HG03066 (cell line): ENCODE data around the gene SH3RF3.

ENCODE experiments used
- ATAC-seq: cut with Tn5 transposase; IDR thresholded peaks from one replicate; pipeline ENCODE4 v1.9.1; 2021; ENCODE audit warnings: low read depth; ENCODE audit not compliant: unreplicated experiment

The SH3RF3 gene

DNA sequence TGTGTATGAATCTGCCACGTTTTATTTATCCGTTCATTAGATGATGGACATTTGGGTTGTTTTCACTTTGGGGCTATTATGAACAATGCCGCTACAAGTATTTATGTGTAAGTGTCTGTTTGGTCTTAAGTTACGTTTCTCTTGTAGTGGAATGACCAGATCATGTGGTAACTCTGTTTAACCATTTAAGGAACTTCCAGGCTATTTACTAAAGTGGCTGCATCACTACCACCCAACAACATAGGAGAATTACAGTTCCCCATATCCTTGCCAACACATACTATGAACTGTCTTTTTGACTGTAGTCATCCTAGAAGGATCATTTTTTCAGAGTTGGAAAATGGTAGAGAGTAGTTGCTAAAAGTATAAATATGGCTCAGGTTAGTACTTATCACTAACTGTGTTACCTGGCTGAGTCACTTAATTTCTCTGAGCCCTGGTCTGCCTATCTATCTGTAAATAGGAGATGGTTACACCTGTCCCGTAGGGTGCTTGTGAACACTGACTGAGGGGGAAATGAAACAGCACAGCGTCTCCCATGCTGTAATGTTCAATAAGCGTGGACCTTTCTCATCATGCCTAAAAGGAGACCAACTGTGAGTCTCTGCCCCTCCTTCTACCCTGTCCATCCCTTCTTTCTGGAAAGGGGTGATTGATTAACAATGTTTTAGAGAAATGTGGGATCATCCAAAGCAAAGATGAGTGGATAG, 103.1 kb downstream of the SH3RF3 start:
- no peak for ATAC-seq

DNA sequence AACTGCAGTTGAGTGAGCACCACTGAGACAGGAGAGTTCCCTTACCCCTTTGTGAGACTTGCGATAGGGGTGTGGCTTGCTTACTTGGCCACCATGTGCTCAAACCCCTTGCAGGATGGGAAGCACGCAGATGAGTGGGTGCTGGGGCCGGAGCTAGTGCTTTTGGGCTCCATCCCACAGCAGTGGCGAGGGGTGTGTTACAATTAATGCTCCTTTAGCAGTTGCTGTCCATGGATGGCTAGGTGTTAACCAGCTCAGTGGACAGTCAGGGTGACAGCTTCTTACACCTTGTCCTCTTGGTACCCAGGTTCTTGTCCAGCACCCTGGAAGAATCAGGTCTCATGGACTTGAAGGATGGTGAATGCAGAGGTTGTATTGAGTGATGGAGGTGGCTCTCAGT, 103.9 kb downstream of the SH3RF3 start:
- no peak for ATAC-seq

DNA sequence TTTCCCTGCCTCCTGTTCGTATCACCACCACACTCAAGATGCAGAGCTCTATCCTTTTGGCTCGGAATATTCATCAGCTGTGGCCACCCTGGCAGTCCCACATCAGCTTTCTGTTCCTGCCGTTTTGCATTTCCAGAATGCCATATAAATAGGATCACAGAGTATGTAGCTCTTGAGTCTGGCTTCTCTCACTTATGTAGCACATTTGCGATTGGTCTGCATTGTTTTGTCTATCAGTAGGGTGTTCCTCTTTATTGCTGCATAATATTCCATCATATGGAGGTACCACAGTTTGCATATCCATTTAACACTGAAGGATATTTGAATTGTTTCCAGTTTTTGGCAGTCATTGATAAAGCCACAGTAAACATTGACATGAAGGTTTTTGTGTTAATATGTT, 104.6 kb downstream of the SH3RF3 start:
- no peak for ATAC-seq

DNA sequence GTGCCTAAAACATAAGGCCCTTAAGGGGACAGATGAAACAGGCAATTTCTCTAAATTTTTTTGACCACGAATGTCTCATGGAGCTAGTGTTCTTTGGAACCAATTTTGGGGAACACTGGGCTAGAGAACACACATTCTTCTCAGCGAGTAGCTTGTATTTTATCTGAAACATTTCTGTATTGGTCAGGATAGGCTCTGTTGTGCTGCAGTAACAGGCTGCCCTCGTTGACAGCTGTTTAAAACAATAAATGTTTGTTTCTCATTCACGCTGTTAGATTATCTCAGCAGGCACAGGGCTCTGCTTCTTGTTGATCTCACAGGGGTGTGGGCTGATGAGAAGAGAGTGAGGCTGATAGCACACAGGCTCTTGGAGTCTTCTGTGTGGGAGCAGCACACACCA, 105.3 kb downstream of the SH3RF3 start:
- ATAC-seq, result no peak

DNA sequence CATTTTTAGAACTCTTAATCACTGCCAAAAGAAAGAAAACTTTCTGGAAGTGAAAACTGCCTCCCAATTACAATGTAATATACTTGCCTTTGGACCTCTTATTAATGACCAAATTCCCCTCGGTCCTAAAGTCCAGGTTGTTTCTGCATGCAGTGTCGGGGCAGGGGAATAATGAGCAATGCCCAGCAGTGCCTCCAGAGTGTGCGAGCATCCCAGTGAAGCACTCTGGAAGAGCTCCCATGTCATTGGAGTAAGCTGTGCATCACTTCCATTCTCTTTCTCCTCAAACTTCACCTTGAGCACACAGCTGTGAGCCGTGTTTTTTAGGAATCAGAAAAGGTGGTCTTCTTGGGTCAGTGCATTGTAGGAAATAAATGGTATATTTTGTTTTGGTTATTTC, 107.1 kb downstream of the SH3RF3 start:
- ATAC-seq, result no peak

DNA sequence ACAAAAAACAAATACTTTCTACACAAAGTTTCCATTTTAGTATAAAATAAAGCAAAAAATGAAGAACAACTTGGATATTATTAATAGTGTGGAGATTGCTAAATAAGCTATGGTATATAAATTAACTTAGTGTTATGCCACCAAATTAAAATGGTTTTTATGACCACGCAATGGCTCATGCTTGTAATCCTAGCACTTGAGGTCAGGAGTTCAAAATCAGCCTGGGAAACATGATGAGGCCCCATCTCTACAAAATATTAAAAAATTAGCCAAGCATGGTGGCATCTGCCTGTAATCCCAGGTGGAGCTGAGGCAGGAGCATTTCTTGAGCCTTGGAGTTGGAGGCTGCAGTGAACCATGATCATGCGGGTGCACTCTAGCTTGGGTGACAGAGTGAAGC, 108.8 kb downstream of the SH3RF3 start:
- ATAC-seq, result no peak

DNA sequence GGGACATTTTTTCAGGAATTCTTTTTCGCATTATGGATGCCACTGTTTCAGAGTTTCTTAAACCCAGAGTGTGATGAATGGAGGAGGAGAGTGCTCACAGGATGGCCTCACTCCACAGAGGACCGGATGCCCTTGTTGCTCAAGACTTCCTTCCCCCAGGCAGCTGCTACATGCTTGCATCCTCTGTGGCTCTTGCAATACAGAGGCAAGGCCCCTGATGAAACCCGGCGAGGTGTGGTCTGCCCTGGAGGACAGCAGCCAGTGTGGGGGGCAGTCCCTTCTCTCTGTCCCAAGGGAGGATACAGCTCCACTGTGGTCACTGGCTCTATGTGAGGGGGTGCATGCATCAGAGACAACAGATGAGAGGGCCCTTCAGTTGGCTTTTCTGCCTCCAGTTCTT, 109.6 kb downstream of the SH3RF3 start:
- peak; percentile 92 for ATAC-seq

DNA sequence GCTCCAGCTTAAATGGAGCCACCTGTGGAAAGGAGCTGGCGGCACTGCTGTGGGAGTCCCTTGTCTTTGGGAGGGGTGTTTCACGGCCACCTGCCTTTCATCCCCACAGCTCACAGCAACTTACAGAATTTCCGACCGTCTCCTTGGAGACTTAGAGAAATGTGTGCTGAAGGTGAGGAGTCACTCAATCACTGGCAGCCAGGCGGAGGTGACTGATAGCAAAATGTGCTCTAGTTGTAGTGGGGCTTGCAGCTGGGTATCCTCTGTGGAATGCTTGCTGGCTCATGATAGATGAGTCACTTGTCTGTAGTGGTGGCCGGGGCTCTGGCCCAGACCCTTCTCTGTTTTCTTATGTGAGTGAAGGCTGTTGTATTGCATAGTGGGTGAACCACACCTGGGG, 110.7 kb downstream of the SH3RF3 start:
- ATAC-seq, result no peak

DNA sequence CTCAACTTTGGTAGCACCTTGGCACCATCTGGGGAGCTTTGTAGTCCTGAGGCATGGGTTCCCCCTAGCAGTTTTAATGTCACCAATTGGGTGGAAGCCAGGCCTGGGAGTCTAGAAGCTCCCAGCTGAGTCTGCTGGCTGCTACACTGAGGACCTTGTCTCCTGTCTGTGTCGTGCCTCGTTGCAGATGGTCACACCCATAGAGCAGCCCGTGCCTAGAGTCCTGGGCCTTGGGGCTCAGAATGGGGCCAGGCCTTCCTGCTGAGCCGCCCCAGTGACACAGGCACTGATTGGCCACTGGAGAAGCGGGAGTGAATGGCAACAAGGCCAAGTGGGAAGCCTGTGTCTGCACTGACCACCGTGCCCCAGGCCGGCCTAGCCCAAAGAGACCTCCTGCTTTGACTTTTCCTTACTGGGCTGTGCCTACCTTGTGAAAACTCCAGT, 113.2 kb downstream of the SH3RF3 start:
- no peak for ATAC-seq

DNA sequence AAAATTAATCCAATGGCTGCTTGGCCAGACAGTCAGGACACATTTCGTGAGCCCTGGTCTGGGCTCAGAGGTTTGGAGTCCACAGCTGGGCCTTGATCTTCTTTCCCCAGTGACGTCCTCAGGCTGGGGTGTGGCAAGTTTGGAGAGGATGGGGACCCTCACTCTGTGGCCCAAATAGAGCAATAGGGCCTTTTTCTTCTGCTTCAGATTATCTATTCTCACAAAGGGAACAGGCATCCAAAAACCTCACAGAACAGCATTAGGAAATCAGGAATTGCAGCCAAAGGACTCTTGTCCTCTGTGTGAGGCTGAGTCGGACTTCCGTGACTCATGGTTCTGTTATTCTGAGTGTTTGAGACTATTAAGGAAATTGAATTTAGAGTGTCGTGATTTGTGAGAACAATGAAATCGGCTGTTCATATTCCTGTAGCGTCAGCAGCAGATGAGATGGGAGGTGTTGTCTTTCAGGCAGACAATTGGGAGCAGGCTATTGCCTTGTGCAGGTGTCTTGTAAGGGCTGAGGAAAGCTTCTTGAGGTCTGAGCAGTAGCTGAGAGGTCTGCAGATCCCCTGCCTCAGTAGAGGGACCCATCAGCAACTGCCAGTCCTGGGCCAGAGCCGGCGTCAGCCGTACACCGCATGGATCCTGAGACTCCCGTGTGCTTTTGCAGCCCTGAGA, 113.8 kb downstream of the SH3RF3 start:
- no peak for ATAC-seq

DNA sequence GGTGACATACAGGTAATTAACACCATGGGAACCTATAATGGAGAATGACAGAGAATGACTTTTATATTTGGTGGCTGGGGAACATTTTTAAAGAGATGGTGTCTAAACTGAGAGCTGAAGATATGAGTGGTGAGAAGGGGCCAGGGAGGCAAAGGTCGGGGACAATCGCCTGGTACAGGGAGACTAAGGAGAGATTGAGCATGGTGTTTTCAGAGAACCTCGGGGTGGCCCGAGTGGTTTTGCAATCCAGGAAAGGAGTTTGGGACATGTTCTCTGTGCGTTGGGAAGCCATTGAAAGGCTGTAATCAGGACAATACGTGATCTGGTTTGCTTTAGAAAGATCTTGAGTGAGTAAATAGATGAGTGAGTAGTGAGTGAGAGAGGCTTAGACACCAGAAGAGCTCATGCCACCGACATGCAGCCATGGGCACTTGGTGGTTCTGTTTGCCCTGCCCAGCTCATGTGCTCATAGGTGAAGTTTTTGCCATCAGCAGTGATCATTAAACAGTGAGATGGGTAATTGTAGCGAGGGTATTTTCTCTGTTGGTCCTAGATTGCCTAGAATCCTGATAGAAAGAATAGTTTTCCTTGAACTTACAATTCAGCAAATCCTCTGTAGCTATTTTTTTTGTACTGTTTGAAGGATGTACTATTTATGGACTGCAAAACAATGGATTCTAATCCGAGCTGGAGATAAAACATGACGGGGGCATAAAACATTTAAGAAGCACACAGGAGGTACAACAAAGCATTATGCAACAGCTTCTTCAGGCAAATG, 114.7 kb downstream of the SH3RF3 start:
- ATAC-seq, result no peak

DNA sequence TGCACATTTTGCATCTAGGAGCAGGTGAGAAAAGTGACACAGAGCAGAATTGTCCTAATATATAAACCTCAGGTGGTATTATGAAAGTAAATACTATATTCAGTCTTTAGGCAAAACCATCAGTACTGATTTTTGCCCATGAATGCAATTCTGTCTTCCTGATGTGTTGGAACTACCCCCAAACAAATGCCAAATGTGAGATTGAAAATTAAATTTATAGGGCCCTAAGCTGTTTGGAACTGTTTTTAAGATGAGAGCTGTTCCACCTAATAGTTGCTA, 115.2 kb downstream of the SH3RF3 start:
- no peak for ATAC-seq

DNA sequence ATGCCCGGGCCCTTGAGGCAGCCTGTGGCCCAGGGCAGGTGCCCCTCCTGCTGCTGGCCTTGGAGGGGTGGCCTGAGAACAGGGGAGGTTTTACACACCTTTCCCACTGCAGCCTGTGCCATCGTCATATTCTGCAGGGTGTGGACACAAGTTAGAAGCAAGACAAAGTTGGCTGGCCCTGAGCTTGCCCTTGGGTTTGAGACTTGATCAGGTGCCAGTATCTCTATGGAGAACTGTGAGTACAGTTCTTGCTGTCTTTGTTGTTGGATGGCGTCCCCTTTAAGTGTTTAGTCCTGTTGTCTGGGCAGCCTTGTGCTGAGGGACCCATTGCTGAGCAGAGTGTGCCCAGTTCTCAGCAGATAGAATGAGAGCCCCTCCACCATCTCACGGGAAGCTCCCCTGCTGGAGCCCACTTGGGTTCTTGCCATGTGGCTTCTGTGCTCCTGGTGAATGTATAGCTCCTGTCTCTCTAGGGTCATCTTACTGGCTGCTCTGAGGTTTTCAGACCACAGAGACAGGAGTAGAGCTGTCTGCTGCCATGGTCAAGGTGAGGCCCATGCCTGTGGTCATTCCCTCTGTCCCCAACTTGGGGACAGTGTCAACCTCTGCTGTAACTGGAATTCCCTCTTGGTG, 115.9 kb downstream of the SH3RF3 start:
- no peak for ATAC-seq

DNA sequence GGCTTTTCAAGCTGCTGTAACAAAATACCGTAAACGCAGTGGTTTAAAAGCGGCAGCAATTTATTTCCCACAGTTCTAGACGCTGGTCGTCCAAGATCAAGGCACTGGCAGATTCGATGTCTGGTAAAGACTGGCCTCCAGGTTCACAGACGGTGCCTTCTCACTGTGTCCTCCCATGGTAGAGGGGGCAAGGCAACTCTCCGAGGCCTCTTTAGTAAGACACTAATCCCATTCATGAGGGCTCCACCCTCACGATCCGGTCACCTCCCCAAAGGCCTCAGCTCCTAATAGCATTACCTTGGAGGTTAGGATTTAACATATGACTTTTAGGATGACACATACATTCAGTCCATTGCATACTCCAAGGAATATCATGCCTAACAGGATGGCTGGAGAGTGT, 117.2 kb downstream of the SH3RF3 start:
- ATAC-seq, result no peak

DNA sequence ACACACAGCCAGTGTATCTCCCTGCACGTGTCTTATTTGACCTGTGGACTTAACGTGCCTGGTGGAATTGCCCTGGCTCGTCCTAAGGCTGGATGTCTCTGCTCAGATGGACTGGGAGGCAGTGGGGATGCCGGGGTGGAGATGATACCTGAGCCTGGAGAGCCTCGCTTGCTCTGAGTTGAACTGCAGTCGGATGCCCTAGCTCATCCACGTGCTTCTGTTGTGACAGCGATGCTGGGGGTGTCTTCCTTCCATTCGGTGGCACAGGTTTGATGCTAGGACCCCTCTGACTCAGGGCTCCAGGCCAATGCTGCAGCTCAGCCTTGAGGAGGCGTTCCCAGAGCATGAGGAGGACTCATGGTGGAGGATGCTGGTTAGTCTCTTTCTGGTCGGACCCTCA, 117.6 kb downstream of the SH3RF3 start:
- no peak for ATAC-seq

DNA sequence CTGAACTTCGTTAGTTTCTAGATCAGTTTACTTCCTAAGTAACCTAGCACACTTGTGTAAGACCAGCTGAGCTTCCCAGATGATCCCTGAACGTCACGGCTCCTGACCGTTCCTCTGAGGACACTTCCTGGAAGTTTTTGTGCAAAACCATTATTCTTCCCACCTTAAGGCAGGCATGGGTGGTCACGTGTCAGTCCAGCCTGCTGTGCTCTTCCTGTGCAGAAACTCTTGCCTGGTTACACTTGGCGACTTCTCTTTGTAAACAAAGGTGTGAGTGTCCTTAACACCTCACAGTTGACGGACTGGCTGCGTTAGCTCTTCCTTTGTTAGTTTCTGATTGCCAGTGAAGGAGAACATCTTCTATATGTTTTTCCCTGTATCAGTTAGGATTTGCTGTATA, 118.3 kb downstream of the SH3RF3 start:
- no peak for ATAC-seq

DNA sequence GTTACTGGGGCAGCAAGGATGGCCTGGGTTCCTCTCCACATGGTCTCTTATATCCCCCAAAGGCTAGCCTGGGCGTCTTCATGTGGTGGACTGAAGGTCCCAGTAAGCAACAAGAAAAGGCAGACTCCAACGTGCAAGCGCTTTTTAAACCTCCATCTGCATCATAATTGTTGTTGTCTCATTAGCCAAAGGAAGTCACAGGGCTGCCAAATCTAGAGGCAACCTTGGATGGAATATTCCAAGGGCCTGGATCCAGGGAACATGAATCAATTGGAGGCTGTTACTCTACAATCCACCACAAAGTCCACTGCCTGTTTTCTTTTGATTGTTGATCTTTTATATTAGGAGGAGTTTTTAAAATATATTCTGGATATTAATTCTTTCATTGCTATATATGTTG, 118.8 kb downstream of the SH3RF3 start:
- ATAC-seq, result no peak

DNA sequence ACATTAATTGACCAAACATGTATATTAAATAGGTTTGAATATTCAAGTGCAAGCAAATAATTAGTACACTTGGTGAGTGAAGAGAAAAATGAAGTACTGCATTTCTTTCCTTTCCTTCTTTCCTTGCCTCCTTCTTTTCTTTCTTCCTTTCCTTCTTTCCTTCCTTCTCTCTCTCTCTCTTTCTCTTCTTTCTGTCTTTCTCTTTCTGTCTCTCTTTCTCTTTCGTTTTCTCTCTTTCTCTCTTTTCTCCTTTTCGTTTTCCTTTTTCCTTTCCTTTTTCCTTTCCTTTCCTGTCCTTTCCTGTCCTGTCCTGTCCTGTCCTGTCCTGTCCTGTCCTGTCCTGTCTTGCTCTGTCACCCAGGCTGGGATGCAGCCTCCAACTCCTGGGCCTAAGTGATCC, 119.6 kb downstream of the SH3RF3 start:
- no peak for ATAC-seq

DNA sequence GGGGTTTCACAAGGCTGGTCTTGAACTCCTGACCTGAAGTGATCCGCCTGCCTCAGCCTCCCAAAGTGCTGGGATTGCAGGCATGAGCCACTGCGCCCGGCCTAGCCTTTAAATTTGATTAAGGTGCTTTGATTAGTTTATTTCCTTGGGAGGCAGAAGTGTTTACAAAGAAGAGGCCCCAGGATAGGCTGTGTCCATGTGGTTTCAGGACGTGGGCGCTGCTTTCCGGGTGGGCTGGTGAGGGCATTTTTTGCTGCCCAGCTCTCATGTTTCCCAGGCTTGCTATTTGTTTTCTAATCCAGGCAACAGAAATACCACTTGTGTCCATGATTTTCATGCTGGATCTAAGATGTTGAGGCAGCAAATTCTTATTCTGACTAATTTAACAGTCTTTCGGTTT, 124.2 kb downstream of the SH3RF3 start:
- no peak for ATAC-seq

DNA sequence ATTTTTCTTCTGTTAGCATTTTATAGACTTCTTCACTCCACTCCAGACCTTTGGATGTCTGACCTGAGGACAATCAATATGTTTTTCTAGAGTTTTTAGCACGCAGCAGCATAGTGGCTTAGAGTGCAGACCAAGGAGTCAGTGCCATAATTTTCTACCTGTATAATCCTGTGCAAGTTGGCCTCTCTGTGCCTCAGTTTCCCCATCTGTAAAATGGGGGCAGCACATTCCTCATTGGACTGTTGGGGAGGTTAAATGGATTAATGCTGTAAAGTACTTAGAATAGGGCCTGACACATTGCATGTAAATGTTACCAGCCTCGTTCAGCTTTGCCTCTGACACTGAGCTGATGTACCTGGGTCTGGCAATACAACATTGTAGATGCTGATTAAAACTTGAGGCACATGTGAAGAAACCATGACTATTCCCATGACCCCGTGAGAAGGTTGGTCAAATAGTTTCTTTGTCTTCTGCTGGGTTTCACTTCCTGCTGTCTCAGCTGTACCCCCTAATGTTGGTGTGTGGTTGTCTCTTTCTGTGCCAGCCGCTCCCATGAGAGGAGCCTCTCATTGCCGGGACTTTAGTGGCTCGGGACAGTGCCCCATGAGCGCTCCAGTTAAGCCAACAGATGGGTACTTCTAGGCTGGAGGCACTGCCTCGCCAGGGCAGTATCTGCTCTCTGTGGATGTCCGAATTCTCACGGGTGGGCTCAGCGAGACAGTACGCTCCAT, 125.3 kb downstream of the SH3RF3 start:
- no peak for ATAC-seq

DNA sequence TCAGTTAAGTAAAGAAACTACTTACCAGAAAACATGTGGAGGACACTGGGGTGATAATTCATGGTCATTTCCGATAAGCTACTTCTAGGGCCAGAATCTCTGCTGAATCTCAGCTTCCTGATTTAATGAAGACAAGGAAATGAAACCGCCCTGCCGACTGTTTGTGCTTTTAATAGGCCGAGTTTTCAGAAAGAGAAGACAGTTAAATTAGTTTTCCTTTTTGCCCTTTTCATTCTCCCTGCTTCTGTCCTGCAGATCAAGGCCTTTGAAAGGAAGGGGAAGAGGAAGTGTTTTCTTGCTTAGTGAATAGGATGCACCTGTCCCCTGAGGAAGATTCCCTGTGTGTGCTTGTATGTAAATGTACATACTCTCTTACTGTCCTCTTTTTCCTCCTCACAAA, 126.6 kb downstream of the SH3RF3 start:
- no peak for ATAC-seq
